Measurements from ENCODE around the gene NEDD4.

NEDD4 gene

GRCh38 chr15:55993111-55993803 is at the start of gene NEDD4:
NEDD4 (minus strand) TSS chr15:55993612; CDS start chr15:55993555, 57 bp downstream.
- H3K9me3 ChIP-seq (ENCODE audit: low read length): no peaks in the 10 kb centered on the region
- peak within 1 kb of the TSS; percentile 98 for H2AFZ ChIP-seq (ENCODE audit: low read depth, low read length)
- no peaks in the 10 kb centered on the region for H3K27me3 ChIP-seq (ENCODE audit: insufficient read depth, low read length)
- H3K36me3 ChIP-seq (ENCODE audit: insufficient read depth, low read length): no peaks in the 10 kb centered on the region
- H3K4me3 ChIP-seq (ENCODE audit: low read length): peak within 1 kb of the TSS; percentile 96
- peaks cover 25% of the 10 kb centered on the region for H3K4me1 ChIP-seq (ENCODE audit: insufficient read depth, low read length)

DNA sequence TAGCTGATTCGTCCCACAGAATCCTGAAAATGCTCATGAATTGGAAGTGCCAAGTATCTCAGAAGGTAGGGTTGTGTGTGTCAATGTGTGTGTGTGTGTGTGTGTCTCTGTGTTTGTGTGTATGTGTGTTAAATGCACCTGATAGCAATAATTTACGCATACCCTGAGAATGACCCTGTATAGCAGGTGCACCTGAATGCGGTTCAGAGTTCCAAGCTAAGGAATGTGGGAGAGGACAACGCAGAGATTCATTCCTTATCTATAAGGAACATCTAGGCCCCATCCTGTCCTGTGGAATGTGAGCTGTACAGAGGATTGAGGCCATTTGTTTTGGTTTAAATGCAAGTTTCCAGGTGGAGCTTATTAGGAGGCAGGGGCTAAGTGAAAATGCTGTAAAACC is 49.1 kb upstream of the NEDD4 start:
- H3K9me3 ChIP-seq (ENCODE audit: low read length): no peaks in the 10 kb centered on the region
- H3K36me3 ChIP-seq (ENCODE audit: insufficient read depth, low read length): no peaks in the 10 kb centered on the region
- H3K4me3 ChIP-seq (ENCODE audit: low read length): no peak overlapping the region
- H3K4me1 ChIP-seq (ENCODE audit: insufficient read depth, low read length): peaks cover 15% of the 10 kb centered on the region
- H3K27me3 ChIP-seq (ENCODE audit: insufficient read depth, low read length): no peaks in the 10 kb centered on the region
- H2AFZ ChIP-seq (ENCODE audit: low read depth, low read length): no peak overlapping the region

DNA sequence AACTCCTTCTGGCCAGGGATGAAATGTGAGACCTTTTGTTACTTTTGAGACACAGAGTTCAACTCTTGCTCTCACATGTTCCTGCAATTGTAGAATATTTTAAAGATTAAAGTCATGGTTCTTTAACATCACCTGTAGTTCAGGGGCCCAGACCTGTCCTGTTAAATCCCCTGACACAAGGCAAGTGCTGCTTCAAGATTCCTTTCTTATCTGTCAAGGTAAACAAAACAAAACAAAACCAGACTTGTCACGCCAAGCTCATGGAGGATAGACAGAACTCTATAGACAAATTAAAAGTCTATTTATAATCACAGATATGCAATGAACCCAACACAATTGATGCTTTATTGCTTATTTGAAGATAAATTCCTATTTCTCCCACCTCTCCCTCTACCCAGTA is 48.6 kb upstream of the NEDD4 start:
- Histone ChIP-seq H3K4me1 (ENCODE audit: insufficient read depth, low read length) (peaks cover 15% of the 10 kb centered on the region), H3K4me3 (ENCODE audit: low read length) (no peak overlapping the region), H2AFZ (ENCODE audit: low read depth, low read length) (no peak overlapping the region), H3K27me3 (ENCODE audit: insufficient read depth, low read length) (no peaks in the 10 kb centered on the region), H3K36me3 (ENCODE audit: insufficient read depth, low read length) (no peaks in the 10 kb centered on the region), H3K9me3 (ENCODE audit: low read length) (no peaks in the 10 kb centered on the region)

DNA sequence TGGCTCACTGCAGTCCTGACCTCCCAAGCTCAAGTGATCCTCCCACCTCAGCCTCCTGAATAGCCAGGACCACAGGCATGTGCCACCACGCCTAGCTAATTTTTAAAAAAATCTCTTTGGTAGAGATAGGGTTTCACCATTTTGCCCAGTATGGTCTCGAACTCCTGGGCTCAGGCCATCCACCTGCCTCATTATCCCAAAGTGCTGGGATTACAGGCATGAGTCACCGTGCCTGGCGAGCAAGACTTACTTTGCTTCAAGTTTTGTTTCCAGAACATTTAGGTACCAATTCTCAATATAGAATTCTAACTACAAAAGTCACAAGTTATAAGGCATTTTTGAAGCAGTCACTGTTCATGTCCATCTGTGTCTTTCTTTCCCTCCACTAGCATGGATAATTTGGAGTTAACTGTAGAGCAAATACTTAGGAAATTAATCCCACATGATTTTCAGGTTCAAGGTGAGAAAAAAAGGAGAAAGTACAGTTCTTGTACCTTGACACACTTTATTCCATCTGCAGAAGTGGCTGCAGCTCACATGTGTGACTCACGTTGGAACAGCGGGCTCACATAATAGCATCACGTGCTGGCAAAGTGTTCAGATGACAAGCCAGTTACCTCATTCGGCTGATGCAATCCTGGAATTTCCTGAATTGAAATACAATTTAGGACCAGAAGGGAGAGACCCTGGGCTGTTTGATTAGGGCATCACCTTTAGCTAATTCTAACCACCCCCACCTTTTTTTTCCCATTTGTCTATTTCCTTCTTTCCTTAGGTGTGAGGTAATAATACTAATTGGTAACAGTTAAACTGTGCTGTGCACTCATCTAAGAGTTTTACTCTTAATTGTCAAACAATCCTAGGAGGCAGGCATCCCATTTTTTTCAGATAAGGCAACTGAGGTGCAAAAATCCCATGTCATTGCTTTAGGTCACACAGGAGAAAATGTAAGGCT is 46.9 kb upstream of the NEDD4 start:
- no peaks in the 10 kb centered on the region for H3K27me3 ChIP-seq (ENCODE audit: insufficient read depth, low read length)
- H3K4me1 ChIP-seq (ENCODE audit: insufficient read depth, low read length): peaks cover 15% of the 10 kb centered on the region
- no peaks in the 10 kb centered on the region for H3K36me3 ChIP-seq (ENCODE audit: insufficient read depth, low read length)
- H3K9me3 ChIP-seq (ENCODE audit: low read length): no peaks in the 10 kb centered on the region
- H3K4me3 ChIP-seq (ENCODE audit: low read length): no peak overlapping the region
- H2AFZ ChIP-seq (ENCODE audit: low read depth, low read length): no peak overlapping the region

GRCh38 chr15:56038707-56039106 is 45.3 kb upstream of the NEDD4 start:
- H3K36me3 ChIP-seq (ENCODE audit: insufficient read depth, low read length): no peaks in the 10 kb centered on the region
- H3K9me3 ChIP-seq (ENCODE audit: low read length): no peaks in the 10 kb centered on the region
- H3K4me3 ChIP-seq (ENCODE audit: low read length): no peak overlapping the region
- peaks cover 12% of the 10 kb centered on the region for H3K4me1 ChIP-seq (ENCODE audit: insufficient read depth, low read length)
- no peaks in the 10 kb centered on the region for H3K27me3 ChIP-seq (ENCODE audit: insufficient read depth, low read length)
- H2AFZ ChIP-seq (ENCODE audit: low read depth, low read length): no peak overlapping the region

DNA sequence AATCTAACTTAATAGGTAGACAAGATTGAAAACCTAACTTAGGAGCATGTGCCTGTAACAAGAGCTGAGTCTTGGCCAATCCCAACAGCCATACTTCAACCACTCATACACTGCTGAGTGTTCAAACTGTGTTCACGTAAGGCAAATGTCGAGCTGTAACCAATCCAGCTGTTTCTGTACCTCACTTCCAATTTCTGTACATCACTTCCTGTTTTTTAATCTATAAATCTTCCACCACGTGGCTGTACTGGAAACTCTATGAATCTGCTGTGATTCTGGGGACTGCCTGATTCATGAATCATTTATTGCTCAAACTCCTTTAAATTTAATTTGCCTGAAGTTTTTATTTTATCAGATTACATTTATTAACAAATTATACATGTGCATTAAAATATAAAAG is 44.6 kb upstream of the NEDD4 start:
- no peaks in the 10 kb centered on the region for H3K36me3 ChIP-seq (ENCODE audit: insufficient read depth, low read length)
- no peak overlapping the region for H3K4me3 ChIP-seq (ENCODE audit: low read length)
- peaks cover 10% of the 10 kb centered on the region for H3K4me1 ChIP-seq (ENCODE audit: insufficient read depth, low read length)
- H3K9me3 ChIP-seq (ENCODE audit: low read length): no peaks in the 10 kb centered on the region
- no peaks in the 10 kb centered on the region for H3K27me3 ChIP-seq (ENCODE audit: insufficient read depth, low read length)
- no peak overlapping the region for H2AFZ ChIP-seq (ENCODE audit: low read depth, low read length)

DNA sequence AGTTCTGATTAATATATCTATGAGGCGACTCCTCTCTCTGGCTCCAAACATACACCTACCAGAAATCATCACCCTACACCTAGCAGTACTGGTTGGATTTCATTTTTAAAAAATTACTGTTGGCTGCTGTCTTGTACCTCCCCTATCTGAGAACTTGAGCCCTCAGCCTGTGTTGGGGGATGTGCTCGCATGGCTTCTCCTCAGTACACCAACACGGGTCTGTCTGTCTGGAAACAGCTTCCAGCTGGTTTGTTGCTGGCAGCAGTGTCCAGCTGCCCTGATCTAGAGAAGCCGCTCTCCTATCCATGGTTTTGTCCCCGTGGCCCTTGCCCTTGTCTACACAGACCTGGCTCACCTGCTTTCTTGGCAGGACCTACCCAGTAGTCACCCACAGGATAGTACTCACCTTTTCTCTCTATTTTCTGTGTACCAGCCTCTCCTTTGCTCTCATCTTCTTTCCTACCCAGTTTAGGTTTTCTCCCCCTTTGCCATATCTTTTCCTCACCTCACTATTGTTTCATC is 43.2 kb upstream of the NEDD4 start:
- no peaks in the 10 kb centered on the region for H3K9me3 ChIP-seq (ENCODE audit: low read length)
- no peak overlapping the region for H3K4me3 ChIP-seq (ENCODE audit: low read length)
- H2AFZ ChIP-seq (ENCODE audit: low read depth, low read length): no peak overlapping the region
- H3K27me3 ChIP-seq (ENCODE audit: insufficient read depth, low read length): no peaks in the 10 kb centered on the region
- H3K4me1 ChIP-seq (ENCODE audit: insufficient read depth, low read length): peaks cover 10% of the 10 kb centered on the region
- H3K36me3 ChIP-seq (ENCODE audit: insufficient read depth, low read length): no peaks in the 10 kb centered on the region

GRCh38 chr15:56035166-56035565 is 41.8 kb upstream of the NEDD4 start:
- H2AFZ ChIP-seq (ENCODE audit: low read depth, low read length): no peak overlapping the region

GRCh38 chr15:56034514-56034913 is 41.1 kb upstream of the NEDD4 start:
- no peak overlapping the region for H3K4me3 ChIP-seq (ENCODE audit: low read length)

More at GRCh38 chr15:56035166-56035565, 41.8 kb upstream of the NEDD4 start:
- Histone ChIP-seq H3K27me3 (ENCODE audit: insufficient read depth, low read length) (no peaks in the 10 kb centered on the region), H3K36me3 (ENCODE audit: insufficient read depth, low read length) (no peaks in the 10 kb centered on the region), H3K4me1 (ENCODE audit: insufficient read depth, low read length) (peaks cover 8% of the 10 kb centered on the region), H3K4me3 (ENCODE audit: low read length) (no peak overlapping the region), H3K9me3 (ENCODE audit: low read length) (no peaks in the 10 kb centered on the region)

DNA sequence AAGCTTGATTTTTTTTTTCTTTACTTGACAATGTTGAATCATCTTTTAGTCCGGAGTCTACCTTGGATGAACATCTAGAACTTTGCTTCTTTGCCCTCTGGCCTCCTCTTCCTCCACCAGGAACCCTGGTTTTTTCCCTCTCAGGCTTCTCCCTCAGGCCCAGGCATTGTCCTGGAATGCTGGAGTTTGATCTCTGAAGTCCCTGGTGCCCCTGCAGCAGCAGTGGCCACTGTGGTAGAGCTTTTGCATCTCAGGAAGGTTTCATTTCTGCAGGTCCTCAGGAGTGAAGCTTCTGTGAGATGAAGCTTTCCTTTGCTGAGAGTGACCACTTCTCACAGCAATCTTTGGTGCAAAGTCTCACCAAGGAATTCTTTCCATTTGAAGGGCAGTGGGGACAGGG is 39.0 kb upstream of the NEDD4 start:
- Histone ChIP-seq H3K27me3 (ENCODE audit: insufficient read depth, low read length) (no peaks in the 10 kb centered on the region), H3K36me3 (ENCODE audit: insufficient read depth, low read length) (no peaks in the 10 kb centered on the region), H3K4me3 (ENCODE audit: low read length) (no peak overlapping the region), H2AFZ (ENCODE audit: low read depth, low read length) (no peak overlapping the region), H3K9me3 (ENCODE audit: low read length) (no peaks in the 10 kb centered on the region), H3K4me1 (ENCODE audit: insufficient read depth, low read length) (peaks cover 5% of the 10 kb centered on the region)

More at GRCh38 chr15:56034514-56034913, 41.1 kb upstream of the NEDD4 start:
- Histone ChIP-seq H3K4me1 (ENCODE audit: insufficient read depth, low read length) (peaks cover 5% of the 10 kb centered on the region), H2AFZ (ENCODE audit: low read depth, low read length) (no peak overlapping the region), H3K27me3 (ENCODE audit: insufficient read depth, low read length) (no peaks in the 10 kb centered on the region), H3K36me3 (ENCODE audit: insufficient read depth, low read length) (no peaks in the 10 kb centered on the region), H3K9me3 (ENCODE audit: low read length) (no peaks in the 10 kb centered on the region)

DNA sequence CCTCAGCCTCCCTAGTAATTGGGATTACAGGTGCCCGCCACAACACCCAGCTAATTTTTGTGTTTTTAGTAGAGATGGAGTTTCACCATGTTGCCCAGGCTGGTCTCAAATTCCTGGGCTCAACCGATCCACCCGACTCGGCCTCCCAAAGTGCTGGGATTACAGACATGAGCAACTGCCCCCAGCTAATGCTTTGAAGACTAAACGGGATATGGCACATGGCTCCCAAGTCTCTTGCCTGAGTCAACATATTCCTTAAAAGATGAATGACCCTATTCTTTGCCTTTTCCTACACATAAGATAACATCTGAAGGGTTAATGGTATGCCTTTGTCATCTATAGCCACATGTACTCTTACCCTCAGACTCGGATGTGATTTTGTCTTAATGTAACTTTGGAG is 38.4 kb upstream of the NEDD4 start:
- Histone ChIP-seq H3K9me3 (ENCODE audit: low read length) (no peaks in the 10 kb centered on the region), H3K4me1 (ENCODE audit: insufficient read depth, low read length) (peaks cover 5% of the 10 kb centered on the region), H3K4me3 (ENCODE audit: low read length) (no peak overlapping the region), H3K36me3 (ENCODE audit: insufficient read depth, low read length) (no peaks in the 10 kb centered on the region), H3K27me3 (ENCODE audit: insufficient read depth, low read length) (no peaks in the 10 kb centered on the region), H2AFZ (ENCODE audit: low read depth, low read length) (no peak overlapping the region)

GRCh38 chr15:56031402-56031801 is 38.0 kb upstream of the NEDD4 start:
- Histone ChIP-seq H3K9me3 (ENCODE audit: low read length) (no peaks in the 10 kb centered on the region), H2AFZ (ENCODE audit: low read depth, low read length) (no peak overlapping the region), H3K4me1 (ENCODE audit: insufficient read depth, low read length) (peaks cover 5% of the 10 kb centered on the region), H3K36me3 (ENCODE audit: insufficient read depth, low read length) (no peaks in the 10 kb centered on the region), H3K27me3 (ENCODE audit: insufficient read depth, low read length) (no peaks in the 10 kb centered on the region), H3K4me3 (ENCODE audit: low read length) (no peak overlapping the region)

DNA sequence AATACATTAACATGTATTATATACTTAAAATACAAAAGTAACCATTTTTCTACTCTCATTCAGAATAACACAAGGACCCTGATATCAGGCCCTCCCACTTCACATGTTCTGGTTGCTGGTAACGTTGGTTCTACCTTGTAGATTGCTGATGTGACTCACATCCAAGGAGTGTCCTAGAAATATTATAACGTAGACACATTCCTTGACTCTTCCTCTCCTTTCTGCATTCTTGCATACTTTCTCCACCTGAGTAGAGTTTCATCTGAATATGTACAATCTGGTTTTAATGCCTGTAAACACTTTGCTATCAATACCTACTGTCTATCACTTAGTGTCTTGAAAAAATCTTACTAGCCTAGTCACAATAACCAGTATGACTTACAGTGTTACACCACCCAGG is 35.0 kb upstream of the NEDD4 start:
- Histone ChIP-seq H3K4me1 (ENCODE audit: insufficient read depth, low read length) (peaks cover 5% of the 10 kb centered on the region), H3K27me3 (ENCODE audit: insufficient read depth, low read length) (no peaks in the 10 kb centered on the region), H3K4me3 (ENCODE audit: low read length) (no peak overlapping the region), H3K36me3 (ENCODE audit: insufficient read depth, low read length) (no peaks in the 10 kb centered on the region), H3K9me3 (ENCODE audit: low read length) (no peaks in the 10 kb centered on the region), H2AFZ (ENCODE audit: low read depth, low read length) (no peak overlapping the region)
